Measurements from ENCODE around the gene BCR. TPM values are rescaled to one million over a fixed set of nuclear protein-coding genes. Genes with fewer than 3 reads are reported as not detected.

Gene BCR
- total and polyA plus RNA-seq, 12 donors = 18.7 to 64.3 (median 42.4) TPM

GRCh38 chr22:23204125-23204488 is 23.8 kb downstream of the BCR start:
- H3K36me3 ChIP-seq (replicated peaks in 1 of 2) = no peaks in the 10 kb centered on the region
- no peaks in the 10 kb centered on the region for H3K9me3 ChIP-seq (replicated peaks in 1 of 3)
- peak in 2 of 7 donors; percentile 46 to 52 for DNase-seq
- no peak for TF ChIP-seq POLR2A (IDR thresholded peaks at IDR 0.05)
- no peak for TF ChIP-seq CTCF (IDR thresholded peaks at IDR 0.05)
- 64 to 75% (median 68%) methylated on average over 11 of the region's 11 CpGs for WGBS, 4 donors
- peak overlapping the region in 2 of 5 donors; percentile 70 to 78 for H3K27ac ChIP-seq
- H3K4me3 ChIP-seq = no peak overlapping the region
- intact Hi-C loops (cut with DNase I) = no loop called here
- no peaks in the 10 kb centered on the region for H3K27me3 ChIP-seq
- H3K4me1 ChIP-seq (replicated peaks in 1 of 2) = peaks cover 8 to 48% of the 10 kb centered on the region in 2 donors

- intact Hi-C loops (cut with DNase I) = no loop called here
- no peaks in the 10 kb centered on the region for H3K9me3 ChIP-seq (replicated peaks in 1 of 3)
- peaks cover 8 to 43% of the 10 kb centered on the region in 2 donors for H3K4me1 ChIP-seq (replicated peaks in 1 of 2)
- H3K36me3 ChIP-seq (replicated peaks in 1 of 2) = no peaks in the 10 kb centered on the region
- H3K4me3 ChIP-seq = no peak overlapping the region
- peak; percentile 49 to 80 (median 65) for DNase-seq
- no peak for TF ChIP-seq POLR2A (IDR thresholded peaks at IDR 0.05)
- peak in 2 of 6 experiments; percentile 19 to 25 for TF ChIP-seq CTCF (IDR thresholded peaks at IDR 0.05)
- WGBS, 4 donors = 35 to 71% (median 40%) methylated on average over 9 to 11 of the region's 11 CpGs
- H3K27ac ChIP-seq = peak overlapping the region in 3 of 5 donors; percentile 13 to 78 (median 70)
- no peaks in the 10 kb centered on the region for H3K27me3 ChIP-seq
These were observed 24.3 kb downstream of the BCR start for GRCh38 chr22:23204541-23205157.

- no peak for DNase-seq
- WGBS, 4 donors = 87 to 92% (median 87%) methylated on average over 9 of the region's 9 CpGs
- H3K27ac ChIP-seq = peak overlapping the region in 2 of 5 donors; percentile 70 to 78
These were observed 25.2 kb downstream of the BCR start for GRCh38 chr22:23205339-23206049.

More at GRCh38 chr22:23205339-23206049, 25.2 kb downstream of the BCR start:
- Histone ChIP-seq H3K4me3 (no peak overlapping the region), H3K36me3 (replicated peaks in 1 of 2) (no peaks in the 10 kb centered on the region), H3K27me3 (no peaks in the 10 kb centered on the region), H3K4me1 (replicated peaks in 1 of 2) (peaks cover 3 to 34% of the 10 kb centered on the region in 2 donors), H3K9me3 (replicated peaks in 1 of 3) (no peaks in the 10 kb centered on the region)
- intact Hi-C loops (cut with DNase I) = no loop called here
- TF ChIP-seq POLR2A (IDR thresholded peaks at IDR 0.05) (no peak), CTCF (IDR thresholded peaks at IDR 0.05) (no peak)
